H1 (cell line): Measurements from ENCODE around the gene PGAP3. TPM values are rescaled to one million over a fixed set of nuclear protein-coding genes. Genes with fewer than 3 reads are reported as not detected.

Experiments
- CTCF ChIA-PET: fragments of 300-600 bp; sonication (Branson Sonifier 250); formaldehyde crosslinking; loops from one replicate; lab custom pipeline; 2021; ENCODE audit not compliant: partially characterized antibody; lab: Charles Lee
- POLR2A ChIA-PET: fragments of 300-600 bp; sonication (Branson Sonifier 250); formaldehyde crosslinking; loops from one replicate; lab custom pipeline; 2021; ENCODE audit warnings: inconsistent platforms; ENCODE audit not compliant: partially characterized antibody; lab: Charles Lee
- DNase-seq, 2 experiments: peaks; one replicate each; pipeline versions ENCODE4 v3.0.0 to v3.0.0-alpha.2; 2010 to 2022; ENCODE audit warnings: low spot score in 2 of 2, low read depth in 1 of 2, mixed read lengths in 1 of 2
- FAIRE-seq: peaks from 2 replicates; lab custom pipeline; 2011; peaks lifted over from hg19 to GRCh38; lab: Jason Lieb, UNC
- H2AFZ ChIP-seq: 2 replicates; pipeline ENCODE4 v1.8.1; 2012; ENCODE audit warnings: low read length, inconsistent platforms
- H2AK5ac ChIP-seq: 2 replicates; pipeline ENCODE4 v1.6.1; 2013; ENCODE audit warnings: low read depth, low read length
- H2BK120ac ChIP-seq: replicated peaks from 2 replicates; pipeline ENCODE3; 2013; ENCODE audit warnings: low read depth, low read length, inconsistent platforms
- H2BK12ac ChIP-seq: 2 replicates; pipeline ENCODE4 v1.6.1; 2013; ENCODE audit warnings: low read depth, low read length
- H2BK15ac ChIP-seq: 2 replicates; pipeline ENCODE4 v1.6.1; 2013; ENCODE audit warnings: low read length
- H2BK20ac ChIP-seq: 2 replicates; pipeline ENCODE4 v1.6.1; 2013; ENCODE audit warnings: low read length
- H2BK5ac ChIP-seq: 2 replicates; pipeline ENCODE4 v1.6.1; 2013; ENCODE audit warnings: low read depth, low read length
- H3K14ac ChIP-seq: 2 replicates; pipeline ENCODE4 v1.6.1; 2013; ENCODE audit warnings: inconsistent platforms; ENCODE audit not compliant: insufficient read length
- H3K18ac ChIP-seq: 2 replicates; pipeline ENCODE4 v1.6.1; 2013; ENCODE audit warnings: low read length; ENCODE audit errors: extremely low read depth
- H3K23ac ChIP-seq: 2 replicates; pipeline ENCODE4 v1.6.1; 2013; ENCODE audit warnings: inconsistent platforms; ENCODE audit not compliant: insufficient read length
- H3K23me2 ChIP-seq: 2 replicates; pipeline ENCODE4 v1.6.1; 2013; ENCODE audit warnings: low read depth, low read length
- H3K27ac ChIP-seq: 2 replicates; pipeline ENCODE4 v1.6.1; 2011; ENCODE audit warnings: low read depth, low read length, inconsistent platforms
- H3K27me3 ChIP-seq, 4 experiments: replicated peaks in 1 of 4; 1 replicate in 1 of 4; 2 replicates in 3 of 4; pipeline versions ENCODE4 v1.6.1 to v1.8.1; 2011 to 2013; ENCODE audit warnings: low read length in 3 of 4, mild to moderate bottlenecking in 3 of 4, inconsistent platforms in 2 of 4, mixed read lengths in 2 of 4, moderate library complexity in 1 of 4; ENCODE audit not compliant: control insufficient read depth in 3 of 4, insufficient read depth in 3 of 4; ENCODE audit errors: extremely low read depth in 1 of 4
- H3K36me3 ChIP-seq, 4 experiments: 2 replicates each; pipeline versions ENCODE4 v1.6.1 to v1.8.1; 2011 to 2013; ENCODE audit warnings: mild to moderate bottlenecking in 4 of 4, low read length in 3 of 4, moderate library complexity in 2 of 4, control low read depth in 1 of 4, inconsistent platforms in 1 of 4; ENCODE audit not compliant: insufficient read depth in 4 of 4, control insufficient read depth in 2 of 4
- H3K4ac ChIP-seq: replicated peaks from 2 replicates; pipeline ENCODE3; 2013; ENCODE audit warnings: low read length, low read depth, mixed read lengths, inconsistent platforms; ENCODE audit not compliant: insufficient read length
- H3K4me1 ChIP-seq, 4 experiments: replicated peaks in 1 of 4; 1 replicate in 1 of 4; 2 replicates in 3 of 4; pipeline versions ENCODE4 v1.6.1 to v1.8.1; 2011 to 2013; ENCODE audit warnings: low read length in 3 of 4, inconsistent platforms in 2 of 4, mixed read lengths in 1 of 4; ENCODE audit not compliant: insufficient read depth in 4 of 4, control insufficient read depth in 3 of 4
- H3K4me2 ChIP-seq, 2 experiments: 2 replicates each; pipeline versions ENCODE4 v1.6.1 to v1.8.1; 2011 to 2013; ENCODE audit warnings: low read depth in 2 of 2, low read length in 2 of 2, control low read depth in 1 of 2, inconsistent platforms in 1 of 2, mild to moderate bottlenecking in 1 of 2; ENCODE audit not compliant: insufficient read depth in 1 of 2
- H3K4me3 ChIP-seq, 4 experiments: fragments of 200-600, 300-600 bp in 1 of 4; sonication (generic), shearing (Covaris generic), sonication (Bioruptor Twin) in 1 of 4; 2 replicates each; pipeline versions ENCODE4 v1.5.1 to v1.8.1; 2011 to 2016; ENCODE audit warnings: low read length in 4 of 4, low read depth in 3 of 4, control low read depth in 2 of 4, inconsistent platforms in 2 of 4, mild to moderate bottlenecking in 2 of 4, mixed read lengths in 1 of 4, moderate library complexity in 1 of 4; ENCODE audit not compliant: insufficient read depth in 2 of 4; ENCODE audit errors: extremely low read depth in 1 of 4
- H3K56ac ChIP-seq: replicated peaks from 2 replicates; pipeline ENCODE3; 2013; ENCODE audit warnings: low read depth, mild to moderate bottlenecking, mixed read lengths, low read length, inconsistent platforms; ENCODE audit not compliant: insufficient read length
- H3K79me1 ChIP-seq: 2 replicates; pipeline ENCODE4 v1.6.1; 2013; ENCODE audit warnings: low read depth, low read length, control low read depth
- H3K79me2 ChIP-seq, 2 experiments: 2 replicates each; pipeline versions ENCODE4 v1.6.1 to v1.8.1; 2012 to 2013; ENCODE audit warnings: low read length in 2 of 2, mild to moderate bottlenecking in 2 of 2, inconsistent platforms in 1 of 2; ENCODE audit not compliant: insufficient read depth in 2 of 2, control insufficient read depth in 1 of 2
- H3K9ac ChIP-seq, 4 experiments: replicated peaks in 1 of 4; 1 replicate in 1 of 4; 2 replicates in 3 of 4; pipeline versions ENCODE4 v1.6.1 to v1.8.1; 2011 to 2013; ENCODE audit warnings: low read depth in 3 of 4, low read length in 3 of 4, control low read depth in 2 of 4, mild to moderate bottlenecking in 2 of 4, moderate library complexity in 2 of 4, inconsistent platforms in 1 of 4; ENCODE audit errors: extremely low read depth in 1 of 4
- H3K9me3 ChIP-seq, 2 experiments: 2 replicates each; pipeline versions ENCODE4 v1.6.1 to v1.8.1; 2012 to 2013; ENCODE audit warnings: mild to moderate bottlenecking in 2 of 2, moderate library complexity in 2 of 2, control low read depth in 1 of 2, inconsistent platforms in 1 of 2, low read depth in 1 of 2, low read length in 1 of 2, mixed read lengths in 1 of 2; ENCODE audit not compliant: insufficient read depth in 2 of 2
- H4K20me1 ChIP-seq, 2 experiments: replicated peaks in 1 of 2; 2 replicates each; pipeline versions ENCODE3 to v1.8.1; 2011 to 2013; ENCODE audit warnings: inconsistent platforms in 2 of 2, low read length in 2 of 2, mild to moderate bottlenecking in 1 of 2; ENCODE audit not compliant: insufficient read depth in 2 of 2, control insufficient read depth in 1 of 2
- H4K5ac ChIP-seq: 2 replicates; pipeline ENCODE4 v1.6.1; 2013; ENCODE audit warnings: low read length, low read depth, mixed read lengths, inconsistent platforms; ENCODE audit not compliant: insufficient read length
- H4K8ac ChIP-seq: 2 replicates; pipeline ENCODE4 v1.8.0; 2013; ENCODE audit warnings: mild to moderate bottlenecking, moderate library complexity, low read length, inconsistent platforms; ENCODE audit not compliant: insufficient read depth; ENCODE audit errors: extremely low read depth
- H4K91ac ChIP-seq: replicated peaks from 2 replicates; pipeline ENCODE3; 2013; ENCODE audit warnings: low read length, mixed read lengths, inconsistent platforms; ENCODE audit not compliant: insufficient read length
- CEBPB ChIP-seq: IDR thresholded peaks from 2 replicates; pipeline ENCODE4 v1.6.1; 2012; ENCODE audit warnings: low read depth, low read length
- EGR1 ChIP-seq: IDR thresholded peaks from 2 replicates; pipeline ENCODE4 v1.6.1; 2011; ENCODE audit warnings: low read depth, low read length, borderline replicate concordance
- EZH2 ChIP-seq: fragments of 200-600 bp; sonication (generic); IDR thresholded peaks from 2 replicates; pipeline ENCODE4 v1.7.1; 2012; ENCODE audit warnings: low read depth, mild to moderate bottlenecking, moderate library complexity, low read length, inconsistent platforms; ENCODE audit not compliant: severe bottlenecking
- KDM4A ChIP-seq: IDR thresholded peaks from one replicate; pipeline ENCODE4 v1.7.1; 2012; ENCODE audit warnings: low read depth, mild to moderate bottlenecking, moderate library complexity, low read length, inconsistent platforms; ENCODE audit not compliant: severe bottlenecking
- KDM5A ChIP-seq: fragments of 200-600 bp; IDR thresholded peaks from 2 replicates; pipeline ENCODE4 v1.7.1; 2012; ENCODE audit warnings: mild to moderate bottlenecking, low read length, inconsistent platforms, mixed read lengths
- NANOG ChIP-seq: IDR thresholded peaks from 2 replicates; pipeline ENCODE4 v1.6.1; 2011; ENCODE audit warnings: low read length, low read depth, mild to moderate bottlenecking, inconsistent platforms; ENCODE audit not compliant: insufficient read depth, poor library complexity, severe bottlenecking
- POLR2A ChIP-seq, 2 experiments: IDR thresholded peaks; 1 replicate in 1 of 2; 2 replicates in 1 of 2; pipeline ENCODE4 v1.6.1; 2011; ENCODE audit warnings: low read depth in 2 of 2, low read length in 2 of 2, mild to moderate bottlenecking in 2 of 2; ENCODE audit errors: control extremely low read depth in 1 of 2
- RFX5 ChIP-seq: IDR thresholded peaks from 2 replicates; pipeline ENCODE4 v1.6.1; 2011; ENCODE audit warnings: low read depth, low read length, improper control_type of control experiment, borderline replicate concordance
- WGBS, 2 experiments: shearing (Covaris generic) in 1 of 2; methylation state at CpG; one replicate each; pipeline versions ENCODE4 v1.1.6 to v1.1.7; 2013 to 2015; ENCODE audit warnings: low lambda C conversion rate in 2 of 2, mixed read lengths in 2 of 2, inconsistent platforms in 1 of 2, low coverage in 1 of 2, missing lambda C conversion rate in 1 of 2; ENCODE audit not compliant: insufficient replicate concordance in 2 of 2, insufficient coverage in 1 of 2, insufficient read length in 1 of 2; ENCODE audit errors: extremely low coverage in 1 of 2, missing lambda C conversion rate in 1 of 2; 5-methylcytosine and 5-hydroxymethylcytosine counted together
- long read RNA-seq, 2 experiments: library from RNA in 1 of 2; library from capped mRNA in 1 of 2; stranded (forward); transcript quantifications; one replicate each; pipeline ENCODE4 v2.0.0, GENCODE V29; 2021; ENCODE audit warnings: inconsistent platforms in 1 of 2
- polyA minus RNA-seq, 3 experiments: library from RNA; depleted of rRNA, polyadenylated mRNA; stranded (reverse); fragments of >200 nt; gene quantifications; 1 replicate in 2 of 3; 2 replicates in 1 of 3; pipeline ENCODE4 v1.2.3, GENCODE V29; 2011
- polyA plus RNA-seq, 7 experiments: library from polyadenylated mRNA; depleted of rRNA in 3 of 7; stranded (reverse) in 5 of 7; unstranded in 2 of 7; fragments of >200 nt in 5 of 7; fragments of 200-250 nt in 2 of 7; gene quantifications; 1 replicate in 5 of 7; 2 replicates in 1 of 7; 4 replicates in 1 of 7; pipeline versions ENCODE4 v1.2.1 to v1.2.3, GENCODE V29; 2011 to 2013; ENCODE audit warnings: missing spikeins in 2 of 7, mixed read lengths in 2 of 7
- total RNA-seq: library from RNA; stranded (reverse); fragmentation: NEBNext Ultra II Directional; extraction: Animal tissue kit (Norgen Biotek cat#: 25700); gene quantifications from 2 replicates; pipeline ENCODE4 v1.2.1, GENCODE V29; 2021

PGAP3 gene
- total RNA-seq = 18.5 and 21.0 TPM in 2 replicates
- 30.7 and 32.2 TPM in 2 replicates for polyA plus RNA-seq (2011; rRNA removed)
- 26.7 TPM for polyA plus RNA-seq (2011; cell fraction: cytosol; rRNA removed)
- 97.3 TPM for polyA plus RNA-seq (2011; cell fraction: nucleus; rRNA removed)
- 16.4 to 26.1 TPM (median 23.6 TPM) in 4 replicates for polyA plus RNA-seq (2012, experiment 1 of 2)
- polyA plus RNA-seq (2012, experiment 2 of 2) = 17.3 TPM
- polyA plus RNA-seq (2013, experiment 1 of 2) = 16.2 TPM
- polyA plus RNA-seq (2013, experiment 2 of 2) = 14.6 TPM
- polyA minus RNA-seq (2011; rRNA and poly(A)+ RNA removed) = 28.0 and 33.0 TPM in 2 replicates
- polyA minus RNA-seq (2011; cell fraction: cytosol; rRNA and poly(A)+ RNA removed) = 11.7 TPM
- 13.7 TPM for polyA minus RNA-seq (2011; cell fraction: nucleus; rRNA and poly(A)+ RNA removed)
- long read RNA-seq, experiment 1, partial matches to known transcripts = 0 of 15 reads
- long read RNA-seq, experiment 1, other reads (novel, unspliced or antisense) = 13 of 15 reads
- long read RNA-seq, experiment 2, partial matches to known transcripts = 0 of 12 reads
- long read RNA-seq, experiment 2, other reads (novel, unspliced or antisense) = 10 of 12 reads

- Histone ChIP-seq H4K20me1 (no peaks in the 10 kb centered on the region), H3K14ac (peak within 1 kb of the TSS; percentile 6), H4K91ac (peak within 1 kb of the TSS; percentile 97), H3K23me2 (peaks cover 12% of the 10 kb centered on the region), H2BK12ac (peak within 1 kb of the TSS; percentile 95), H3K56ac (peak within 1 kb of the TSS; percentile 94), H3K27me3 (no peaks in the 10 kb centered on the region), H2AK5ac (peak within 1 kb of the TSS; percentile 58), H2AFZ (no peak within 1 kb of the TSS; the same call in 1 of the 2 replicates), H2BK15ac (0 out of 2 replicates have a peak within 1 kb of the TSS, but pooled peaks have one; percentile 61), H3K36me3 (peaks cover 0 to 3% (median 0%) of the 10 kb centered on the region in 4 experiments; a peak in 1 of 8 replicates), H4K8ac (peak within 1 kb of the TSS; percentile 100), H2BK20ac (peak within 1 kb of the TSS; percentile 82), H4K5ac (peak within 1 kb of the TSS; percentile 96), H3K4me1 (peaks cover 0 to 13% (median 3%) of the 10 kb centered on the region in 4 experiments), H3K4ac (peak within 1 kb of the TSS; percentile 99), H2BK5ac (peak within 1 kb of the TSS; percentile 99), H3K9me3 (no peaks in the 10 kb centered on the region), H2BK120ac (peak within 1 kb of the TSS; percentile 99), H3K79me2 (peaks cover 0 to 4% of the 10 kb centered on the region in 2 experiments; a peak in 1 of 4 replicates), H3K79me1 (0 out of 2 replicates have a peak, but pooled peaks cover 2% of the 10 kb centered on the region), H3K23ac (peak within 1 kb of the TSS; percentile 57), H3K4me2 (peak within 1 kb of the TSS; percentile 93 to 98), H3K18ac (peak within 1 kb of the TSS; percentile 100), H3K27ac (peak within 1 kb of the TSS; percentile 97), H3K9ac (peak within 1 kb of the TSS; percentile 85 to 89 (median 87)), H3K4me3 (peak within 1 kb of the TSS; percentile 75 to 84 (median 80))
- DNase-seq (peak; percentile 85 to 91), FAIRE-seq (no peak)
- POLR2A ChIA-PET = interaction anchor here (1.0 to 38.1 kb wide), 18 partner anchors 3 to 69 kb away, joined by 3 to 708 read pairs (median 5); partner anchors contain the start of genes ERBB2, MIEN1, PGAP3 and PNMT
- WGBS, 2 experiments = 5 to 100% methylated on average over 1 to 31 of the region's 45 CpGs
- CTCF ChIA-PET = interaction anchor here (0.6 to 52.4 kb wide), 10 partner anchors 12 to 231 kb away, joined by 3 to 1885 read pairs (median 6); partner anchors contain the start of genes ERBB2, MIEN1, PNMT and PPP1R1B
- TF ChIP-seq EGR1 (peak; percentile 54; the same call in 1 of the 2 replicates), NANOG (peak; percentile 95), POLR2A (IDR thresholded peaks at IDR 0.05; ENCODE audit: control extremely low read depth in 1 of 2, low read depth in 2 of 2, low read length in 2 of 2) (peak; percentile 77 to 91), RFX5 (no peak), KDM4A (peak; percentile 54), KDM5A (no peak), CEBPB (no peak), EZH2 (no peak)
These were observed at the start of gene PGAP3 for GRCh38 chr17:39687546-39688474. PGAP3 (minus strand) TSS chr17:39688057; CDS start chr17:39688014, 43 bp downstream.
